Heart left ventricle (tissue), 13 donors: ENCODE data around the gene CCDC167.

Source experiments
- POLR2A ChIP-seq, 2 donors: fragments of 450-650 bp; IDR thresholded peaks; one replicate each; pipeline ENCODE4 v1.6.1; 2017; ENCODE audit warnings: antibody characterized with exemption in 2 of 2, mild to moderate bottlenecking in 2 of 2, moderate library complexity in 2 of 2
- TF ChIP-seq, protein P1 (sequence below), 12 donors: fragments of 200-600 bp; sonication (generic) in 4 of 12; IDR thresholded peaks; one replicate each; pipeline versions ENCODE4 v1.5.0 to v1.8.0; 2018 to 2022; ENCODE audit warnings: antibody characterized with exemption in 12 of 12, mild to moderate bottlenecking in 5 of 12
- donor health status: ischemic (EF 13 %, LVEDD 7.1; RV severe dilation, severe dysfunction).
- donor health status: DM: no; HTN: yes; CAD: no.
- donor health status: DM: no; HTN: no; CAD: no.
- donor health status: ischemic (EF 25% LVEDD 6.9; RV normal size, moderate dysfunction).
- donor health status: ischemic (EF 25% LVEDD 5.7; RV mildly dilated, moderate dysfunction).
- donor health status: ischemic (EF 35%, LVEDD 5.7; RV mildly dilated, moderate dysfunction).
- donor health status: nonischemic (EF 11% LVEDD 7.7; RV severe dilation, severe dysfunction).
- donor health status: DM: yes; HTN: yes; CAD: no.
- donor health status: PGD.
- donor health status: ischemic (EF 29% LVEDD 5.4; RV normal size, mild dysfunction).
- donor health status: nonischemic (EF 23%, LVEDD 6.1; RV moderate dilation, normal function).

GRCh38 chr6:37492991-37493660, 6.6 kb downstream of the CCDC167 start:
- TF ChIP-seq, protein P1, sequence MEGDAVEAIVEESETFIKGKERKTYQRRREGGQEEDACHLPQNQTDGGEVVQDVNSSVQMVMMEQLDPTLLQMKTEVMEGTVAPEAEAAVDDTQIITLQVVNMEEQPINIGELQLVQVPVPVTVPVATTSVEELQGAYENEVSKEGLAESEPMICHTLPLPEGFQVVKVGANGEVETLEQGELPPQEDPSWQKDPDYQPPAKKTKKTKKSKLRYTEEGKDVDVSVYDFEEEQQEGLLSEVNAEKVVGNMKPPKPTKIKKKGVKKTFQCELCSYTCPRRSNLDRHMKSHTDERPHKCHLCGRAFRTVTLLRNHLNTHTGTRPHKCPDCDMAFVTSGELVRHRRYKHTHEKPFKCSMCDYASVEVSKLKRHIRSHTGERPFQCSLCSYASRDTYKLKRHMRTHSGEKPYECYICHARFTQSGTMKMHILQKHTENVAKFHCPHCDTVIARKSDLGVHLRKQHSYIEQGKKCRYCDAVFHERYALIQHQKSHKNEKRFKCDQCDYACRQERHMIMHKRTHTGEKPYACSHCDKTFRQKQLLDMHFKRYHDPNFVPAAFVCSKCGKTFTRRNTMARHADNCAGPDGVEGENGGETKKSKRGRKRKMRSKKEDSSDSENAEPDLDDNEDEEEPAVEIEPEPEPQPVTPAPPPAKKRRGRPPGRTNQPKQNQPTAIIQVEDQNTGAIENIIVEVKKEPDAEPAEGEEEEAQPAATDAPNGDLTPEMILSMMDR (IDR thresholded peaks at IDR 0.05), result no peak
- no peak for TF ChIP-seq POLR2A (IDR thresholded peaks at IDR 0.05)
